GM19035 (cell line): ENCODE measurements around the gene POMT2.
"Not testable (repeated sequence)": the region's sequence is repeated elsewhere in the genome, so short reads cannot be mapped to it uniquely, and the experiment has no call there.

Source experiments
- ATAC-seq: cut with Tn5 transposase; IDR thresholded peaks from one replicate; pipeline ENCODE4 v1.9.1; 2021; ENCODE audit not compliant: unreplicated experiment

The POMT2 gene

GRCh38 chr14:77320238-77320935 is at the start of gene POMT2:
TSS of gene POMT2 (minus strand) at chr14:77320883. CDS start at chr14:77320681, 202 bp downstream.
- ATAC-seq: peak; percentile 66

GRCh38 chr14:77369285-77369684 is 48.6 kb upstream of the POMT2 start:
- ATAC-seq: no peak

- no peak for ATAC-seq
Measured at GRCh38 chr14:77364146-77364545, 43.5 kb upstream of the POMT2 start.

GRCh38 chr14:77359626-77360025 is 38.9 kb upstream of the POMT2 start:
- ATAC-seq: no peak

GRCh38 chr14:77356899-77357298 is 36.2 kb upstream of the POMT2 start:
- ATAC-seq: no peak

- ATAC-seq: no peak
Measured at GRCh38 chr14:77355811-77356210, 35.1 kb upstream of the POMT2 start.

GRCh38 chr14:77353469-77354141 is 32.9 kb upstream of the POMT2 start:
- no peak for ATAC-seq

- no peak for ATAC-seq
Measured at GRCh38 chr14:77347751-77348150, 27.1 kb upstream of the POMT2 start.

GRCh38 chr14:77346495-77346894 is 25.8 kb upstream of the POMT2 start:
- no peak for ATAC-seq

- ATAC-seq: no peak
Measured at GRCh38 chr14:77344377-77344996, 23.8 kb upstream of the POMT2 start.

GRCh38 chr14:77343662-77344061 is 23.0 kb upstream of the POMT2 start:
- no peak for ATAC-seq

- ATAC-seq: no peak
Measured at GRCh38 chr14:77342726-77343397, 22.2 kb upstream of the POMT2 start.

- ATAC-seq: no peak
Measured at GRCh38 chr14:77340389-77340788, 19.7 kb upstream of the POMT2 start.

- no peak for ATAC-seq
Measured at GRCh38 chr14:77339407-77339806, 18.7 kb upstream of the POMT2 start.

GRCh38 chr14:77338302-77338701 is 17.6 kb upstream of the POMT2 start:
- no peak for ATAC-seq

- no peak for ATAC-seq
Measured at GRCh38 chr14:77337880-77338279, 17.2 kb upstream of the POMT2 start.

GRCh38 chr14:77337255-77337654 is 16.6 kb upstream of the POMT2 start:
- not testable (repeated sequence) for ATAC-seq

- ATAC-seq: no peak
Measured at GRCh38 chr14:77335576-77335975, 14.9 kb upstream of the POMT2 start.

GRCh38 chr14:77329872-77330271 is 9.2 kb upstream of the POMT2 start:
- no peak for ATAC-seq

GRCh38 chr14:77327111-77327510 is 6.4 kb upstream of the POMT2 start:
- no peak for ATAC-seq

GRCh38 chr14:77325746-77326094 is 5.0 kb upstream of the POMT2 start:
- no peak for ATAC-seq
